Measurements from ENCODE around the gene EPX.
A peak's percentile ranks its signal among the peaks of the same experiment; 100 is the strongest.

DNA sequence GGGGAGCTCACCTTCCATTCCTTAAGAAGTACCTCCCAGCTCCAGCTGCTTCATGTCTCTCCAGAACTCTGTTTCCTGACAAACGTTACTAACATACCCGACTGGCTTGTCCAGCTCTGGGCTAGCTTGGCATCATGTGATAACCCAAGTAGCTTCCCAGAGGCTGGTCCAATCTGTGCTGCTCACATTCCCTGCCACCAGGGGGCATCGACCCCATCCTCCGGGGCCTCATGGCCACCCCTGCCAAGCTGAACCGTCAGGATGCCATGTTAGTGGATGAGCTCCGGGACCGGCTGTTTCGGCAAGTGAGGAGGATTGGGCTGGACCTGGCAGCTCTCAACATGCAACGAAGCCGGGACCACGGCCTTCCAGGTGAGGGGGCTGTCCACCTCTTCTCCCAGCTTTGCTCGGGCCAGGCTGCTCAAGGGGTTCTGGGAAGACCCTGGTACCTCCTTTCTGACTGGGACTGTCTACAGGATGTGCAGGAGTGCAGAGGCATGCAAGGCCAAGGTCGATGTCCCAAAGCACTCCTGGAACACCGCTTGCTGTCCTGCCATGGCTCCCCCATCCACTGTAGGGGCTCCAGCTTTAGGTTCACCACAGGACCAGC lies 7.6 kb downstream of the EPX start:
- TF ChIP-seq CTCF (IDR thresholded peaks at IDR 0.05) (peak; percentile 26 to 52 (median 35)), POLR2A (IDR thresholded peaks at IDR 0.05) (no peak)

All from adrenal gland (tissue), 5 donors.